GM10248 (cell line): ENCODE data around the gene OBI1.

Source experiments
- CTCF ChIA-PET: fragments of 300-600 bp; sonication (Branson Sonifier 250); formaldehyde crosslinking; extraction: SDS; loops from one replicate; lab custom pipeline; 2021; ENCODE audit warnings: antibody characterized with exemption; lab: Yijun Ruan, JAX
- POLR2A ChIA-PET: fragments of 350-650 bp; sonication (Branson Sonifier 250); formaldehyde crosslinking; extraction: SDS; loops from one replicate; lab custom pipeline; 2020; ENCODE audit warnings: antibody characterized with exemption; lab: Yijun Ruan, JAX
- DNase-seq: peaks from one replicate; pipeline ENCODE4 v3.0.0; 2012; ENCODE audit errors: extremely low spot score
- CTCF ChIP-seq: IDR thresholded peaks from 2 replicates; pipeline ENCODE4 v1.5.1; 2012; ENCODE audit warnings: mild to moderate bottlenecking, low read depth; ENCODE audit errors: extremely low read depth, missing control alignments, control extremely low read depth

The OBI1 gene

DNA sequence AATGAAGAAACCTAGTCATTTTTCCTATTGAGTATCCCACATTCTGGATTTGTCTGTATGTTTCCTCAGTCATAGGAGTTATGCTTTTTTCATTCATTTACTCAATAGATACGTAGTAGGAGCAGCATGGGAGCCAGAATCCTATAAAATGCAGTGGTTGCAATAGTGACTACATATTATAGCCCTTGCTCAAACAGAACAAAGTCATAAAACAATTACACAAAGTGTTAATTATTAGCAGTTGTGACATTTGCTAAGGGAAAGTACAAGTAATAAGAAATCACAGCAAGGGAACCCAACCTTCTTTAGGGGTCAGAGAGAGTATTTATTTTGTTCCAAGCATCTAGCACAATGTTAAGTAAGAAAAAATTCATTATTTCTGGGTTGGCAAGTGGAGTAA is 27.9 kb downstream of the OBI1 start:
- ChIA-PET POLR2A (no interaction called here), CTCF (no interaction called here)
- no peak for DNase-seq
- no peak for TF ChIP-seq CTCF

- no peak for TF ChIP-seq CTCF
- no peak for DNase-seq
- CTCF ChIA-PET: interaction anchor here (1.7 kb wide), 1 partner anchor 14 kb away, joined by 6 read pairs; no protein-coding TSS in a partner anchor
- POLR2A ChIA-PET: no interaction called here
Observed at GRCh38 chr13:78630511-78630910, 28.4 kb downstream of the OBI1 start.

- POLR2A ChIA-PET: no interaction called here
- CTCF ChIA-PET: no interaction called here
- no peak for DNase-seq
- TF ChIP-seq CTCF: no peak
Observed at GRCh38 chr13:78625384-78625783, 33.6 kb downstream of the OBI1 start.

DNA sequence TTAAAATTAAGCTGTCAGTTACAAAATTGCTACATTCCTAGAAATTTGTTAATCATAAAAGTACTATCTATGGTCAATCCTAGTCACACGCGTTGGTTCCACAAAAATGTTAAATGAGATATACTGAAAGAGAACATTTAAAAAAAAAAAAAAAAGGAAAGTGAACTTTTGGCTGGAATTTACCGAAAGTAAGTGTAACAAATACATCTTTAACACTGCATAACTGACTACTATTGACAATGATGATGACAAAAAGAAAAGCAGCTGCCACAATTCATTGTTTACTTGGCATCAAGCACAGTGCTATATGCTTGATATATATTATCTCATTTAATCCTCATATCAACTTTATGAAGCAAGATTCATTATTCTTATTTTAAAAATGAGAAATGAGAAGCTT is 35.8 kb downstream of the OBI1 start:
- ChIA-PET CTCF (interaction anchor here (1.5 kb wide), 1 partner anchor 19 kb away, joined by 5 read pairs; the partner anchor contains the start of gene POU4F1), POLR2A (no interaction called here)
- TF ChIP-seq CTCF: no peak
- DNase-seq: no peak

GRCh38 chr13:78620936-78621470 is 38.0 kb downstream of the OBI1 start:
- POLR2A ChIA-PET: no interaction called here
- CTCF ChIA-PET: interaction anchor here (1.0 to 2.8 kb wide), 4 partner anchors 12 to 25 kb away, joined by 3 to 9 read pairs (median 6); no protein-coding TSS in a partner anchor
- TF ChIP-seq CTCF: no peak
- no peak for DNase-seq

- TF ChIP-seq CTCF: no peak
- ChIA-PET POLR2A (no interaction called here), CTCF (no interaction called here)
- DNase-seq: no peak
Observed at GRCh38 chr13:78618411-78618810, 40.5 kb downstream of the OBI1 start.

DNA sequence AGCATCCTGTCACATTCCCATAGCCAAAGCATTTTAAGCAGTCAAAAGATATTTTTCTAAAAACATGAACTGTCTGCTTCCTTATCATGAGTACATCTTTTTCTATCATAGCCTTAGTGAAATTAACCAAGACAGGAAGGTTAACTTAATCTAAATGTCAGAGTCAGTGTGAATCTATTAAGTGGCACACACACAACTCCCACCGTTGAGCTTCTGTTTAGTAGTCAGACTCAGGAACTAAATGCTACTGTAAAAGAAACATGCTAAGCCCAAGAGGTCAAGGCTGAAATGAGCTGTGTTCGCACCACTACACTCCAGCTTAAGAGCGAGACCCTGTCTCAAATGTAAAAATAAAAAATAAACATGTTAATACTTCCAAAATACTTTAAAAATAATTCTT is 47.9 kb downstream of the OBI1 start:
- CTCF ChIA-PET: no interaction called here
- DNase-seq: no peak
- TF ChIP-seq CTCF: no peak
- POLR2A ChIA-PET: no interaction called here
